DOHH2 (cell line): ENCODE data around the gene PACRG.

Source experiments
- H3F3A ChIP-seq: fragments of 200-600 bp; sonication (generic), shearing (Covaris generic); 2 replicates; pipeline ENCODE4 v1.6.0; 2016; ENCODE audit warnings: antibody characterized with exemption, mild to moderate bottlenecking; ENCODE audit not compliant: control insufficient read depth, insufficient read depth
- H3K27ac ChIP-seq: fragments of 200-600 bp; sonication (generic); 2 replicates; pipeline ENCODE4 v1.5.1; 2014; ENCODE audit warnings: low read depth, mild to moderate bottlenecking, low read length, moderate library complexity
- H3K27me3 ChIP-seq: fragments of 200-600 bp; sonication (generic); 2 replicates; pipeline ENCODE4 v1.6.1; 2014; ENCODE audit warnings: mild to moderate bottlenecking, low read length, mixed read lengths; ENCODE audit not compliant: control insufficient read depth
- H3K36me3 ChIP-seq: fragments of 200-600 bp; sonication (generic); 2 replicates; pipeline ENCODE4 v1.6.1; 2014; ENCODE audit warnings: mild to moderate bottlenecking, low read length, moderate library complexity, mixed read lengths; ENCODE audit not compliant: control insufficient read depth
- H3K4me1 ChIP-seq: fragments of 200-600 bp; sonication (generic); 2 replicates; pipeline ENCODE4 v1.6.1; 2014; ENCODE audit warnings: mild to moderate bottlenecking, low read length, mixed read lengths; ENCODE audit not compliant: control insufficient read depth
- H3K4me2 ChIP-seq: fragments of 200-600 bp; sonication (generic); 2 replicates; pipeline ENCODE4 v1.6.0; 2014; ENCODE audit warnings: mild to moderate bottlenecking, low read length, moderate library complexity
- H3K4me3 ChIP-seq: fragments of 200-600 bp; sonication (generic); 2 replicates; pipeline ENCODE4 v1.5.1; 2014; ENCODE audit warnings: mild to moderate bottlenecking, low read length, mixed read lengths
- H3K79me2 ChIP-seq: fragments of 200-600 bp; sonication (generic); 2 replicates; pipeline ENCODE4 v1.6.1; 2014; ENCODE audit warnings: mild to moderate bottlenecking, low read length, mixed read lengths; ENCODE audit not compliant: control insufficient read depth
- H3K9me2 ChIP-seq: fragments of 200-600 bp; sonication (generic); replicated peaks from 2 replicates; pipeline ENCODE4 v1.6.1; 2014; ENCODE audit warnings: mild to moderate bottlenecking, low read length, mixed read lengths; ENCODE audit not compliant: control insufficient read depth
- H3K9me3 ChIP-seq: fragments of 200-600 bp; sonication (generic); 2 replicates; pipeline ENCODE4 v1.6.1; 2014; ENCODE audit warnings: antibody characterized with exemption, low read length, mixed read lengths; ENCODE audit not compliant: control insufficient read depth, insufficient read depth
- H4K20me1 ChIP-seq: fragments of 200-600 bp; sonication (generic); 2 replicates; pipeline ENCODE4 v1.6.0; 2014; ENCODE audit warnings: low read depth, mild to moderate bottlenecking, antibody characterized with exemption, low read length, moderate library complexity; ENCODE audit not compliant: control insufficient read depth, insufficient read depth
- CTCF ChIP-seq: fragments of 200-600 bp; sonication (generic); IDR thresholded peaks from one replicate; pipeline ENCODE4 v1.5.1; 2014; ENCODE audit warnings: antibody characterized with exemption, mild to moderate bottlenecking, low read depth, low read length; ENCODE audit not compliant: poor library complexity, severe bottlenecking
- EZH2phosphoT487 ChIP-seq: fragments of 200-600 bp; sonication (generic); IDR thresholded peaks from 2 replicates; pipeline ENCODE4 v1.6.1; 2017; ENCODE audit warnings: borderline replicate concordance, mild to moderate bottlenecking, antibody characterized with exemption, low read length, moderate library complexity, mixed read lengths

Gene PACRG

GRCh38 chr6:163345931-163346330, 618.2 kb downstream of the PACRG start:
- no peaks in the 10 kb centered on the region for H3K9me3 ChIP-seq
- no peak overlapping the region for H3K4me2 ChIP-seq
- no peak overlapping the region for H3K27ac ChIP-seq
- TF ChIP-seq CTCF (no peak), EZH2phosphoT487 (no peak)
- no peaks in the 10 kb centered on the region for H3F3A ChIP-seq
- no peaks in the 10 kb centered on the region for H3K36me3 ChIP-seq
- no peaks in the 10 kb centered on the region for H3K27me3 ChIP-seq
- H3K9me2 ChIP-seq: no peaks in the 10 kb centered on the region
- no peaks in the 10 kb centered on the region for H4K20me1 ChIP-seq
- H3K4me1 ChIP-seq: no peaks in the 10 kb centered on the region
- no peaks in the 10 kb centered on the region for H3K79me2 ChIP-seq
- H3K4me3 ChIP-seq: no peak overlapping the region

- Histone ChIP-seq H3K27me3 (no peaks in the 10 kb centered on the region), H3K9me3 (no peaks in the 10 kb centered on the region), H3K36me3 (no peaks in the 10 kb centered on the region), H3F3A (no peaks in the 10 kb centered on the region), H3K4me1 (no peaks in the 10 kb centered on the region), H3K9me2 (no peaks in the 10 kb centered on the region), H3K79me2 (no peaks in the 10 kb centered on the region), H3K4me2 (no peak overlapping the region), H3K27ac (no peak overlapping the region), H3K4me3 (no peak overlapping the region), H4K20me1 (no peaks in the 10 kb centered on the region)
- TF ChIP-seq EZH2phosphoT487: no peak
- no peak for TF ChIP-seq CTCF
Observed at GRCh38 chr6:163346497-163346961, 618.8 kb downstream of the PACRG start.

GRCh38 chr6:163347021-163347446, 619.3 kb downstream of the PACRG start:
- Histone ChIP-seq H3K4me2 (no peak overlapping the region), H3K4me3 (no peak overlapping the region), H3K9me2 (no peaks in the 10 kb centered on the region), H3K36me3 (no peaks in the 10 kb centered on the region), H3K4me1 (no peaks in the 10 kb centered on the region), H3K9me3 (no peaks in the 10 kb centered on the region), H4K20me1 (no peaks in the 10 kb centered on the region), H3K27ac (no peak overlapping the region), H3K79me2 (no peaks in the 10 kb centered on the region), H3F3A (no peaks in the 10 kb centered on the region), H3K27me3 (no peaks in the 10 kb centered on the region)
- TF ChIP-seq EZH2phosphoT487 (no peak), CTCF (no peak)
